Measurements from ENCODE around the gene NR4A1.

The NR4A1 gene

GRCh38 chr12:52042706-52043385, 8.4 kb upstream of the NR4A1 start:
- no peak for DNase-seq

GRCh38 chr12:52043386-52044212, 7.6 kb upstream of the NR4A1 start:
- DNase-seq, result no peak

- DNase-seq, result no peak
Measured at GRCh38 chr12:52044292-52044983, 6.8 kb upstream of the NR4A1 start.

- DNase-seq, result no peak
Measured at GRCh38 chr12:52045794-52046199, 5.4 kb upstream of the NR4A1 start.

- DNase-seq, result no peak
Measured at GRCh38 chr12:52046859-52047258, 4.4 kb upstream of the NR4A1 start.

GRCh38 chr12:52049286-52049685, 2.0 kb upstream of the NR4A1 start:
- no peak for DNase-seq

GRCh38 chr12:52049688-52050087, 1.6 kb upstream of the NR4A1 start:
- no peak for DNase-seq

GRCh38 chr12:52050116-52050757, 1.0 kb upstream of the NR4A1 start:
- DNase-seq, result no peak

GRCh38 chr12:52052468-52053186, 1.4 kb downstream of the NR4A1 start:
- DNase-seq, result no peak

GRCh38 chr12:52053536-52054209, 2.4 kb downstream of the NR4A1 start:
- DNase-seq, result no peak

- no peak for DNase-seq
Measured at GRCh38 chr12:52054231-52054832, 3.1 kb downstream of the NR4A1 start.

- no peak for DNase-seq
Measured at GRCh38 chr12:52054833-52055730, 3.8 kb downstream of the NR4A1 start.

GRCh38 chr12:52055731-52056711, 4.8 kb downstream of the NR4A1 start:
- DNase-seq, result no peak

GRCh38 chr12:52056801-52057637, 5.8 kb downstream of the NR4A1 start:
- no peak for DNase-seq

GRCh38 chr12:52057638-52058576, 6.7 kb downstream of the NR4A1 start:
- DNase-seq, result no peak

GRCh38 chr12:52058631-52059361, 7.6 kb downstream of the NR4A1 start:
- DNase-seq, result no peak

Data from activated T-cell treated with anti-CD3 and anti-CD28 coated beads for 4 hours (primary cell).